ENCODE measurements around the gene DCAF15.

The DCAF15 gene

GRCh38 chr19:13975870-13976269, 23.6 kb downstream of the DCAF15 start:
- DNase-seq: no peak
- TF ChIP-seq, protein P1, sequence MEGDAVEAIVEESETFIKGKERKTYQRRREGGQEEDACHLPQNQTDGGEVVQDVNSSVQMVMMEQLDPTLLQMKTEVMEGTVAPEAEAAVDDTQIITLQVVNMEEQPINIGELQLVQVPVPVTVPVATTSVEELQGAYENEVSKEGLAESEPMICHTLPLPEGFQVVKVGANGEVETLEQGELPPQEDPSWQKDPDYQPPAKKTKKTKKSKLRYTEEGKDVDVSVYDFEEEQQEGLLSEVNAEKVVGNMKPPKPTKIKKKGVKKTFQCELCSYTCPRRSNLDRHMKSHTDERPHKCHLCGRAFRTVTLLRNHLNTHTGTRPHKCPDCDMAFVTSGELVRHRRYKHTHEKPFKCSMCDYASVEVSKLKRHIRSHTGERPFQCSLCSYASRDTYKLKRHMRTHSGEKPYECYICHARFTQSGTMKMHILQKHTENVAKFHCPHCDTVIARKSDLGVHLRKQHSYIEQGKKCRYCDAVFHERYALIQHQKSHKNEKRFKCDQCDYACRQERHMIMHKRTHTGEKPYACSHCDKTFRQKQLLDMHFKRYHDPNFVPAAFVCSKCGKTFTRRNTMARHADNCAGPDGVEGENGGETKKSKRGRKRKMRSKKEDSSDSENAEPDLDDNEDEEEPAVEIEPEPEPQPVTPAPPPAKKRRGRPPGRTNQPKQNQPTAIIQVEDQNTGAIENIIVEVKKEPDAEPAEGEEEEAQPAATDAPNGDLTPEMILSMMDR (IDR thresholded peaks at IDR 0.05; ENCODE audit: low read depth, low read length, missing control alignments): no peak
- peaks cover 2% of the 10 kb centered on the region for H3K36me3 ChIP-seq (replicated peaks)
- in situ Hi-C loops (cut with HindIII; ENCODE audit: low pct_ligation_motif_present, low sequenced_read_pairs): no loop called here
- H3K27me3 ChIP-seq (replicated peaks): no peaks in the 10 kb centered on the region
- no peak overlapping the region for H3K27ac ChIP-seq
- H3K4me3 ChIP-seq (ENCODE audit: low read depth, low read length): no peak overlapping the region

DNA sequence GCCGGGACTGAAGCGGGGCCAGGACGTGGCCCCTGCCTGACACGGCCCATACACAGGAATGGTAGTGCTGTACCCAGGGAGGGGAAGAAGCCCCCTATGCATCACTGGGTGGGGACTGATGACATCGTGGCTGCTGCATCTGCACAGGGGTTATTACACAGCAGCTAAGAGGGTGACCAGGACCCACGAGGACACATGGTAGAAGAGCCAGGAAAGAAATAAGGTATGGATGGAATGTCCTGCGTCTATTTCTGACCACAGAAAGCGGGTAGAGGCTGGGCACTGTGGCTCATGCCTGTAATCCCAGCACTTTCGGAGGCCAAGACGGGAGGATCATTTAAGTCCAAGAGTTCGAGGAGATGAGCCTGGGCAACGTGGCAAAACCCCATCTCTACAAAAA, 24.1 kb downstream of the DCAF15 start:
- Histone ChIP-seq H3K36me3 (replicated peaks) (peaks cover 2% of the 10 kb centered on the region), H3K27ac (no peak overlapping the region), H3K27me3 (replicated peaks) (no peaks in the 10 kb centered on the region), H3K4me3 (ENCODE audit: low read depth, low read length) (no peak overlapping the region)
- TF ChIP-seq, protein P1 (IDR thresholded peaks at IDR 0.05; ENCODE audit: low read depth, low read length, missing control alignments): no peak
- in situ Hi-C loops (cut with HindIII; ENCODE audit: low pct_ligation_motif_present, low sequenced_read_pairs): no loop called here
- no peak for DNase-seq

- no peak overlapping the region for H3K27ac ChIP-seq
- no peak overlapping the region for H3K4me3 ChIP-seq (ENCODE audit: low read depth, low read length)
- peaks cover 7% of the 10 kb centered on the region for H3K36me3 ChIP-seq (replicated peaks)
- TF ChIP-seq, protein P1 (IDR thresholded peaks at IDR 0.05; ENCODE audit: low read depth, low read length, missing control alignments): no peak
- no peaks in the 10 kb centered on the region for H3K27me3 ChIP-seq (replicated peaks)
- DNase-seq: no peak
- in situ Hi-C loops (cut with HindIII; ENCODE audit: low pct_ligation_motif_present, low sequenced_read_pairs): no loop called here
These were observed 25.5 kb downstream of the DCAF15 start for GRCh38 chr19:13977803-13978202.

- in situ Hi-C loops (cut with HindIII; ENCODE audit: low pct_ligation_motif_present, low sequenced_read_pairs): no loop called here
- Histone ChIP-seq H3K36me3 (replicated peaks) (peaks cover 7% of the 10 kb centered on the region), H3K27me3 (replicated peaks) (no peaks in the 10 kb centered on the region), H3K4me3 (ENCODE audit: low read depth, low read length) (peak overlapping the region; percentile 36), H3K27ac (no peak overlapping the region)
- DNase-seq: no peak
- TF ChIP-seq, protein P1 (IDR thresholded peaks at IDR 0.05; ENCODE audit: low read depth, low read length, missing control alignments): no peak
These were observed 26.3 kb downstream of the DCAF15 start for GRCh38 chr19:13978351-13979243.

GRCh38 chr19:13979244-13979615, 26.9 kb downstream of the DCAF15 start:
- DNase-seq: no peak
- H3K27ac ChIP-seq: no peak overlapping the region
- in situ Hi-C loops (cut with HindIII; ENCODE audit: low pct_ligation_motif_present, low sequenced_read_pairs): no loop called here

More at GRCh38 chr19:13979244-13979615, 26.9 kb downstream of the DCAF15 start:
- Histone ChIP-seq H3K27me3 (replicated peaks) (no peaks in the 10 kb centered on the region), H3K4me3 (ENCODE audit: low read depth, low read length) (peak overlapping the region; percentile 17), H3K36me3 (replicated peaks) (peaks cover 7% of the 10 kb centered on the region)
- TF ChIP-seq, protein P1 (IDR thresholded peaks at IDR 0.05; ENCODE audit: low read depth, low read length, missing control alignments): no peak
